Testis (tissue), 3 donors: ENCODE measurements around the gene AASDHPPT. TPM values are rescaled to one million over a fixed set of nuclear protein-coding genes. Genes with fewer than 3 reads are reported as not detected.

ENCODE experiments used
- DNase-seq: peaks from one replicate; pipeline ENCODE4 v3.0.0-alpha.2; 2019
- H3K27ac ChIP-seq, 2 donors: fragments of 200-600 bp; sonication (generic); one replicate each; pipeline ENCODE4 v1.5.1; 2019
- H3K27me3 ChIP-seq: fragments of 200-600 bp; sonication (generic); one replicate; pipeline ENCODE4 v1.5.1; 2019
- H3K36me3 ChIP-seq: fragments of 200-600 bp; sonication (generic); one replicate; pipeline ENCODE4 v1.5.1; 2017; ENCODE audit warnings: low read depth; ENCODE audit errors: missing control alignments
- H3K4me1 ChIP-seq: fragments of 200-600 bp; sonication (generic); one replicate; pipeline ENCODE4 v1.5.1; 2019
- H3K4me3 ChIP-seq, 2 donors: fragments of 200-600 bp; sonication (generic); one replicate each; pipeline ENCODE4 v1.5.1; 2017 to 2019
- H3K9me3 ChIP-seq: fragments of 200-600 bp; sonication (generic); one replicate; pipeline ENCODE4 v1.5.1; 2017
- POLR2A ChIP-seq: fragments of 450-650 bp; IDR thresholded peaks from one replicate; pipeline ENCODE4 v1.6.1; 2017; ENCODE audit warnings: antibody characterized with exemption, mild to moderate bottlenecking, moderate library complexity
- WGBS, 2 donors: methylation state at CpG; one replicate each; pipeline ENCODE4 v1.1.5; 2018; 5-methylcytosine and 5-hydroxymethylcytosine counted together
- intact Hi-C: fragments of 100-400 bp; cut with DNase I; formaldehyde crosslinking; loops from one replicate; pipeline ENCODE4 v1.15.1; 2023; ENCODE audit warnings: low total_unique reads
- polyA plus RNA-seq: library from polyadenylated mRNA; stranded (reverse); fragments of 350-450 nt; fragmentation: Illumina TruSeq; extraction: RNeasy Lipid Tissue Mini Kit (QIAGEN cat#74804); gene quantifications from one replicate; pipeline ENCODE4 v1.2.3, GENCODE V29; 2014; ENCODE audit warnings: low read depth, low replicate concordance; ENCODE audit not compliant: insufficient read depth
- total RNA-seq, 2 donors: library from RNA; depleted of rRNA; stranded (reverse); fragments of >200 nt; gene quantifications; one replicate each; pipeline ENCODE4 v1.2.3, GENCODE V29; 2016
- TF ChIP-seq, protein P1 (sequence below), 3 experiments: fragments of 450-650 bp in 2 of 3; fragments of 200-600 bp in 1 of 3; sonication (generic) in 1 of 3; IDR thresholded peaks; one replicate each; pipeline ENCODE4 v1.5.1; 2016 to 2019; ENCODE audit warnings: antibody characterized with exemption in 3 of 3, mild to moderate bottlenecking in 2 of 3, moderate library complexity in 1 of 3

Gene AASDHPPT
- total and polyA plus RNA-seq, 3 donors from 2014 or later = 52.2 to 72.3 (median 56.7) TPM

GRCh38 chr11:106127604-106128003, 50.1 kb downstream of the AASDHPPT start:
- Histone ChIP-seq H3K36me3 (no peaks in the 10 kb centered on the region), H3K4me3 (no peak overlapping the region), H3K27ac (no peak overlapping the region), H3K4me1 (no peaks in the 10 kb centered on the region), H3K9me3 (no peaks in the 10 kb centered on the region), H3K27me3 (no peaks in the 10 kb centered on the region)
- no peak for TF ChIP-seq POLR2A
- DNase-seq = no peak
- 78 to 84% methylated on average over 3 of the region's 3 CpGs for WGBS, 2 donors
- intact Hi-C loops = no loop called here

GRCh38 chr11:106128740-106129139, 51.3 kb downstream of the AASDHPPT start:
- no peak overlapping the region for H3K4me3 ChIP-seq
- no peak for DNase-seq
- no peaks in the 10 kb centered on the region for H3K36me3 ChIP-seq
- no peaks in the 10 kb centered on the region for H3K27me3 ChIP-seq
- 87 to 96% methylated on average over 2 of the region's 2 CpGs for WGBS, 2 donors
- intact Hi-C loops = no loop called here
- no peak for TF ChIP-seq POLR2A
- TF ChIP-seq, protein P1, sequence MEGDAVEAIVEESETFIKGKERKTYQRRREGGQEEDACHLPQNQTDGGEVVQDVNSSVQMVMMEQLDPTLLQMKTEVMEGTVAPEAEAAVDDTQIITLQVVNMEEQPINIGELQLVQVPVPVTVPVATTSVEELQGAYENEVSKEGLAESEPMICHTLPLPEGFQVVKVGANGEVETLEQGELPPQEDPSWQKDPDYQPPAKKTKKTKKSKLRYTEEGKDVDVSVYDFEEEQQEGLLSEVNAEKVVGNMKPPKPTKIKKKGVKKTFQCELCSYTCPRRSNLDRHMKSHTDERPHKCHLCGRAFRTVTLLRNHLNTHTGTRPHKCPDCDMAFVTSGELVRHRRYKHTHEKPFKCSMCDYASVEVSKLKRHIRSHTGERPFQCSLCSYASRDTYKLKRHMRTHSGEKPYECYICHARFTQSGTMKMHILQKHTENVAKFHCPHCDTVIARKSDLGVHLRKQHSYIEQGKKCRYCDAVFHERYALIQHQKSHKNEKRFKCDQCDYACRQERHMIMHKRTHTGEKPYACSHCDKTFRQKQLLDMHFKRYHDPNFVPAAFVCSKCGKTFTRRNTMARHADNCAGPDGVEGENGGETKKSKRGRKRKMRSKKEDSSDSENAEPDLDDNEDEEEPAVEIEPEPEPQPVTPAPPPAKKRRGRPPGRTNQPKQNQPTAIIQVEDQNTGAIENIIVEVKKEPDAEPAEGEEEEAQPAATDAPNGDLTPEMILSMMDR (IDR thresholded peaks at IDR 0.05) = no peak
- H3K4me1 ChIP-seq = peaks cover 2% of the 10 kb centered on the region
- no peak overlapping the region for H3K27ac ChIP-seq
- no peaks in the 10 kb centered on the region for H3K9me3 ChIP-seq

- Histone ChIP-seq H3K9me3 (no peaks in the 10 kb centered on the region), H3K27ac (no peak overlapping the region), H3K4me1 (peaks cover 2% of the 10 kb centered on the region), H3K36me3 (no peaks in the 10 kb centered on the region), H3K27me3 (no peaks in the 10 kb centered on the region), H3K4me3 (no peak overlapping the region)
- intact Hi-C loops = no loop called here
- 90 to 94% methylated on average over 2 of the region's 2 CpGs for WGBS, 2 donors
- TF ChIP-seq, protein P1 (IDR thresholded peaks at IDR 0.05) = no peak
- no peak for TF ChIP-seq POLR2A
- DNase-seq = no peak
Observed at GRCh38 chr11:106131998-106132397, 54.5 kb downstream of the AASDHPPT start.

DNA sequence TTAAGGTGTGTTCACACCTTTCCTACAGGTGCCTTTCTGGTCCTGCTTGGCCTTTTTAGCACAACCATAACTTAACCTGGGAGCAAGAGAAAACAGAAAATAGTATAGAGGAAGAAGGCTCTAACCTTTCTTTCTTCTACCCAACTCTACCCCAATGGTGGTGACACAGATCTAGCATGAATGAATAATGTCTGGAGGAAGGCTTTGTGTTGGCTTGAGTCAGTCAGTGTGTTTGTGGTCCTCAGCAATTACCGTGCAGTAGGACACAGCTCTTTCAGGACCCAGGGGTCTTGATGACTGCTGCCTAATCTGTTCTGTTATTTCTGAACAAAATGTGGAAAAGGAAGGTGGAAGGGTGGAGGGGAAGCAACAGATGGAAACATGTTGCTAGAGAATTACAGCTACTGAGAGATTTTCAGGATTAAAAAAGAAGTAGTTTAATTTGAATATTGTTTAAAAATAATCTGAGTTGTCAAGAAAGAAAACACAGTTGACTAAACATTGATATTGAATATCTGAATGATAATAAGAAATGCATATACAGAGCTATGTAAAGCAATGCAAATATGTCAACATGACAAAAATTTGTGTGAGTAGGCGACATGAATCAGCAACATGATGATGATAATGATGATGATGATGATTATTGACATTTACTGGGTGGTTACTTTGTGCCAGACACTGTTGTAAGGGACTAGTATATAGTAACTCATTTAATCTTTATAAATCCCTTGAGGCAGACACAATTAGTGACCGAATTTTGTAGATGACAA, 55.3 kb downstream of the AASDHPPT start:
- TF ChIP-seq, protein P1 (IDR thresholded peaks at IDR 0.05) = no peak
- no peak for TF ChIP-seq POLR2A
- no peak overlapping the region for H3K4me3 ChIP-seq
- intact Hi-C loops = no loop called here
- no peak overlapping the region for H3K27ac ChIP-seq
- 84 to 90% methylated on average over 3 of the region's 3 CpGs for WGBS, 2 donors
- peaks cover 2% of the 10 kb centered on the region for H3K4me1 ChIP-seq
- H3K36me3 ChIP-seq = no peaks in the 10 kb centered on the region
- DNase-seq = no peak
- H3K27me3 ChIP-seq = no peaks in the 10 kb centered on the region
- no peaks in the 10 kb centered on the region for H3K9me3 ChIP-seq

- no peak for DNase-seq
- Histone ChIP-seq H3K36me3 (no peaks in the 10 kb centered on the region), H3K27me3 (no peaks in the 10 kb centered on the region), H3K9me3 (no peaks in the 10 kb centered on the region), H3K4me3 (no peak overlapping the region), H3K4me1 (peaks cover 2% of the 10 kb centered on the region), H3K27ac (no peak overlapping the region)
- intact Hi-C loops = no loop called here
- TF ChIP-seq, protein P1 (IDR thresholded peaks at IDR 0.05) = peak in 2 of 3 experiments; percentile 8 to 19
- no peak for TF ChIP-seq POLR2A
Observed at GRCh38 chr11:106133529-106133928, 56.1 kb downstream of the AASDHPPT start.
